IMR-90 (cell line): ENCODE measurements around the gene COL23A1. TPM values are rescaled to one million over a fixed set of nuclear protein-coding genes. Genes with fewer than 3 reads are reported as not detected.

Experiments used
- ATAC-seq: fragments of 200-7000 bp; cut with Tn5 transposase; 2 replicates; pipeline ENCODE4 v1.9.1; 2020; ENCODE audit warnings: low read depth, mild to moderate bottlenecking, moderate library complexity
- BruUV-seq: library from RNA; stranded (reverse); fragments of 400-500 nt; replicated peaks from 2 replicates; lab custom pipeline; 2021; lab: Mats Ljungman, UMichigan
- CTCF ChIA-PET: fragments of 300-600 bp; formaldehyde crosslinking; extraction: SDS; loops from one replicate; lab custom pipeline; 2021; ENCODE audit warnings: antibody characterized with exemption; lab: Yijun Ruan, JAX
- POLR2A ChIA-PET: fragments of 300-600 bp; sonication (Branson Sonifier 250); formaldehyde crosslinking; loops from one replicate; lab custom pipeline; 2022; ENCODE audit warnings: antibody characterized with exemption; ENCODE audit not compliant: unreplicated experiment; lab: Charles Lee
- DNase-seq: peaks from one replicate; pipeline ENCODE4 v3.0.0; 2013
- H2AFZ ChIP-seq: replicated peaks from 2 replicates; pipeline ENCODE3; 2013; ENCODE audit warnings: low read length, mild to moderate bottlenecking; ENCODE audit not compliant: poor library complexity
- H2AK5ac ChIP-seq: 2 replicates; pipeline ENCODE4 v1.6.1; 2013; ENCODE audit warnings: low read depth, low read length, inconsistent platforms
- H2AK9ac ChIP-seq: replicated peaks from 2 replicates; pipeline ENCODE3; 2013; ENCODE audit warnings: mild to moderate bottlenecking, low read depth, low read length, moderate library complexity; ENCODE audit not compliant: poor library complexity
- H2BK120ac ChIP-seq: 2 replicates; pipeline ENCODE4 v1.6.1; 2013; ENCODE audit warnings: low read depth, low read length, inconsistent platforms
- H2BK15ac ChIP-seq: 3 replicates; pipeline ENCODE4 v1.6.1; 2013; ENCODE audit warnings: low read depth, low read length, inconsistent platforms
- H2BK20ac ChIP-seq: 2 replicates; pipeline ENCODE4 v1.6.1; 2013; ENCODE audit warnings: low read depth, mild to moderate bottlenecking, inconsistent platforms, low read length, moderate library complexity
- H2BK5ac ChIP-seq: 2 replicates; pipeline ENCODE4 v1.6.1; 2013; ENCODE audit warnings: mild to moderate bottlenecking, low read depth, low read length, inconsistent platforms; ENCODE audit not compliant: poor library complexity, severe bottlenecking
- H3K14ac ChIP-seq: replicated peaks from 2 replicates; pipeline ENCODE4 v1.6.1; 2013; ENCODE audit warnings: low read depth, low read length, inconsistent platforms
- H3K18ac ChIP-seq: 2 replicates; pipeline ENCODE4 v1.6.1; 2013; ENCODE audit warnings: low read depth, low read length, control low read depth
- H3K23ac ChIP-seq: 2 replicates; pipeline ENCODE4 v1.6.1; 2013; ENCODE audit warnings: low read depth, low read length, inconsistent platforms
- H3K27ac ChIP-seq: 2 replicates; pipeline ENCODE4 v1.5.1; 2013; ENCODE audit warnings: mild to moderate bottlenecking, control low read depth, low read length; ENCODE audit not compliant: insufficient read depth
- H3K27me3 ChIP-seq: 2 replicates; pipeline ENCODE4 v1.6.1; 2013; ENCODE audit warnings: low read length; ENCODE audit not compliant: control insufficient read depth, insufficient read depth
- H3K36me3 ChIP-seq: 2 replicates; pipeline ENCODE4 v1.6.1; 2013; ENCODE audit warnings: low read length, mixed read lengths; ENCODE audit not compliant: control insufficient read depth, insufficient read depth
- H3K4ac ChIP-seq: 2 replicates; pipeline ENCODE4 v1.6.1; 2013; ENCODE audit warnings: low read depth, low read length, inconsistent platforms
- H3K4me1 ChIP-seq: 2 replicates; pipeline ENCODE4 v1.6.1; 2013; ENCODE audit warnings: low read length, mixed read lengths; ENCODE audit not compliant: control insufficient read depth, insufficient read depth
- H3K4me2 ChIP-seq: 2 replicates; pipeline ENCODE4 v1.6.1; 2013; ENCODE audit warnings: low read depth, mild to moderate bottlenecking, control low read depth, low read length, moderate library complexity
- H3K4me3 ChIP-seq: 2 replicates; pipeline ENCODE4 v1.5.1; 2013; ENCODE audit warnings: low read depth, mild to moderate bottlenecking, control low read depth, low read length, moderate library complexity; ENCODE audit not compliant: insufficient read depth
- H3K56ac ChIP-seq: 2 replicates; pipeline ENCODE4 v1.6.1; 2013; ENCODE audit warnings: low read length, inconsistent platforms; ENCODE audit not compliant: insufficient read depth; ENCODE audit errors: extremely low read depth
- H3K79me1 ChIP-seq, 2 experiments: 2 replicates each; pipeline ENCODE4 v1.6.1; 2013; ENCODE audit warnings: low read length in 2 of 2, inconsistent platforms in 1 of 2, low read depth in 1 of 2
- H3K9ac ChIP-seq: 2 replicates; pipeline ENCODE4 v1.6.1; 2013; ENCODE audit warnings: low read depth, low read length, control low read depth
- H3K9me1 ChIP-seq: 2 replicates; pipeline ENCODE4 v1.6.1; 2013; ENCODE audit warnings: low read length, inconsistent platforms; ENCODE audit not compliant: insufficient read depth
- H3K9me3 ChIP-seq: 2 replicates; pipeline ENCODE4 v1.6.1; 2013; ENCODE audit warnings: low read length; ENCODE audit not compliant: control insufficient read depth, insufficient read depth
- H4K20me1 ChIP-seq: 2 replicates; pipeline ENCODE4 v1.6.1; 2013; ENCODE audit warnings: low read length, inconsistent platforms; ENCODE audit not compliant: insufficient read depth
- H4K5ac ChIP-seq: 2 replicates; pipeline ENCODE4 v1.6.1; 2013; ENCODE audit warnings: mild to moderate bottlenecking, low read depth, low read length, control low read depth
- H4K8ac ChIP-seq, 2 experiments: 2 replicates each; pipeline ENCODE4 v1.6.1; 2013; ENCODE audit warnings: low read depth in 2 of 2, low read length in 2 of 2, control low read depth in 1 of 2, inconsistent platforms in 1 of 2
- H4K91ac ChIP-seq: 2 replicates; pipeline ENCODE4 v1.6.1; 2013; ENCODE audit warnings: low read depth, low read length, inconsistent platforms; ENCODE audit not compliant: insufficient read depth
- BHLHE40 ChIP-seq: fragments of 150-350 bp; IDR thresholded peaks from 2 replicates; pipeline ENCODE4 v1.6.1; 2016; ENCODE audit warnings: mild to moderate bottlenecking, low read depth, low read length
- CEBPB ChIP-seq: IDR thresholded peaks from 2 replicates; pipeline ENCODE4 v1.6.1; 2012; ENCODE audit warnings: low read depth, low read length, improper control_type of control experiment
- RAD21 ChIP-seq: IDR thresholded peaks from 2 replicates; pipeline ENCODE4 v1.6.1; 2012; ENCODE audit warnings: low read length, improper control_type of control experiment
- RCOR1 ChIP-seq: IDR thresholded peaks from 2 replicates; pipeline ENCODE4 v1.6.1; 2012; ENCODE audit warnings: mild to moderate bottlenecking, low read length, improper control_type of control experiment; ENCODE audit not compliant: insufficient replicate concordance
- WGBS, 2 experiments: methylation state at CpG; one replicate each; pipeline versions ENCODE4 v1.1.5 to v1.1.7; 2013; ENCODE audit warnings: missing lambda C conversion rate in 2 of 2; ENCODE audit not compliant: insufficient read length in 1 of 2; ENCODE audit errors: extremely low coverage in 2 of 2; 5-methylcytosine and 5-hydroxymethylcytosine counted together
- dilution Hi-C: fragments of 300-500 bp; cut with HindIII; formaldehyde crosslinking; loops from one replicate; pipeline ENCODE4 v1.14.3; 2018; ENCODE audit warnings: low sequenced_read_pairs; ENCODE audit not compliant: unreplicated experiment
- in situ Hi-C: fragments of 300-500 bp; cut with MboI; formaldehyde crosslinking; loops from 3 replicates; pipeline ENCODE4 v1.14.3; 2019; ENCODE audit warnings: low sequenced_read_pairs, inconsistent platforms, mixed read lengths
- intact Hi-C: fragments of 100-400 bp; cut with micrococcal nuclease; formaldehyde crosslinking; loops from 2 replicates; pipeline ENCODE4 v1.10.0; 2022
- polyA plus RNA-seq, 3 experiments: library from polyadenylated mRNA; depleted of rRNA; stranded (reverse); fragments of >200 nt; gene quantifications; 2 replicates each; pipeline ENCODE4 v1.2.3, GENCODE V29; 2012; ENCODE audit warnings: low replicate concordance in 1 of 3
- total RNA-seq: library from RNA; depleted of rRNA; stranded (reverse); fragments of >200 nt; gene quantifications from 2 replicates; pipeline ENCODE4 v1.2.3, GENCODE V29; 2012

The COL23A1 gene
- total and polyA plus RNA-seq, 2 of the 4 experiments (the other 2 are of a cell fraction) = not detected

DNA sequence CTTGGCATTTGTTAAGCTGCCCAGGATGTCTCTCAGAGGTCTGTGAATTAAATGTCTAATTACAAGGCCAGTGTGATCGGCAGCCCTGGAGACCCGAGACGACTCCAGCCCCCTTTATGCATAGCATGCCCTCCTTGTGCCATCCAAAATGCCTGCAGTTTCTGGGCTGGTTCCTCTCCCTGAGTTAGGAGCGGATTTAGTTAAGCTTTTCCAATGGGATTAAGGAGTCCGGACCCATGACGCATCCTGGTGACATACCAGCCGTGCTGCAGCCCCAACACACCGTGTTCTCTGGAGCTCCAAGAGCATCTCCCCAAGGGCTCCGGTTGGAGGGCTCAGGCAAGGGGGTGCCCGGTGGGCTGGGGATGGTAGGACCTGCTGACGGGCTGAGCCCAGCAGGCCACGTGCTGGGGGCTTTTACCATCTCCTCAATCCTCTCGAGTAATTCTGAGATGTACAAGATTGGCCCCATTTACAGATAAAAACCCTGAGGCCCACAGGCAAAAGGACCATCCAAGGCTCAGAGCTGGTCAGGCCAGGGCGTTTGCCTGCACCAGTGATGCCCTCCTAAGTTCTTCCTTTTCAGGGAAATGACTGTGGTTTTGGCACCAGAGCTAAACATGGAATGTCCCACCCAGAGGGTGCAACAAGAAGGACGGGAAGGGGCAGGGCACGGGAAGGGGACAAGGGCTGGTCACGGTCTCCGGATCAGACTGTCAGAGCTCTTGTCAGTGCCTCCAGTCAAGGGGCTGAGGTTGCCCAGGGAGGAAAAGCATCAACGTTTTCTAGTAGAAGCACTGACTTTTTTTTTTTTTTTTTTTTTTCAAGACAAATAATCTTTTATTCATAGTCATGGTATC is 275.0 kb downstream of the COL23A1 start:
- in situ Hi-C loops = no loop called here
- no peak for DNase-seq

More for the DNA sequence above, 275.0 kb downstream of the COL23A1 start:
- H3K36me3 ChIP-seq = no peaks in the 10 kb centered on the region
- POLR2A ChIA-PET = no interaction called here
- TF ChIP-seq RAD21 (no peak), CEBPB (no peak), RCOR1 (no peak), BHLHE40 (no peak)
- H2AK5ac ChIP-seq = no peak overlapping the region
- no peak overlapping the region for H2BK5ac ChIP-seq
- 78% methylated on average over 14 of the region's 19 CpGs; no CpG with 5 or more reads in 1 of the 2 experiments for WGBS, 2 experiments
- no peak overlapping the region for H3K56ac ChIP-seq
- H3K79me1 ChIP-seq = no peaks in the 10 kb centered on the region
- no peak overlapping the region for H2AK9ac ChIP-seq
- no peak overlapping the region for H3K27ac ChIP-seq
- H3K18ac ChIP-seq = no peak overlapping the region
- no peak overlapping the region for H3K4me3 ChIP-seq
- intact Hi-C loops (no loop called here), dilution Hi-C loops (no loop called here)
- H2BK15ac ChIP-seq = no peak overlapping the region
- H3K14ac ChIP-seq = no peak overlapping the region
- H4K20me1 ChIP-seq = no peaks in the 10 kb centered on the region
- H3K9me1 ChIP-seq = no peaks in the 10 kb centered on the region
- CTCF ChIA-PET = no interaction called here
- no peak overlapping the region for H2BK120ac ChIP-seq
- H4K8ac ChIP-seq = no peak overlapping the region
- H3K23ac ChIP-seq = no peak overlapping the region
- no TSS peak for BruUV-seq
- H3K4me2 ChIP-seq = no peak overlapping the region
- H4K5ac ChIP-seq = no peak overlapping the region
- no peaks in the 10 kb centered on the region for H3K27me3 ChIP-seq
- no peak overlapping the region for H4K91ac ChIP-seq
- H3K4ac ChIP-seq = no peak overlapping the region
- H2AFZ ChIP-seq = no peak overlapping the region
- no peak overlapping the region for H3K9ac ChIP-seq
- ATAC-seq = no peak
- H3K9me3 ChIP-seq = peaks cover 13% of the 10 kb centered on the region
- no peaks in the 10 kb centered on the region for H3K4me1 ChIP-seq
- H2BK20ac ChIP-seq = no peak overlapping the region
